A549 (cell line): ENCODE measurements around the gene RHCE.

Source experiments
- CBX8 ChIP-seq: fragments of 200-600 bp; sonication (generic); IDR thresholded peaks from 2 replicates; pipeline ENCODE4 v1.6.1; 2016
- CHD2 ChIP-seq: fragments of 150-350 bp; IDR thresholded peaks from 2 replicates; pipeline ENCODE4 v1.6.1; 2014; ENCODE audit warnings: low read length; ENCODE audit not compliant: partially characterized antibody
- CTCF ChIP-seq: fragments of >200 bp; sonication (Bioruptor Twin); formaldehyde crosslinking; IDR thresholded peaks from 3 replicates; pipeline ENCODE4 v1.5.1; 2016
- EP300 ChIP-seq, 2 experiments: fragments of >200 bp; sonication (Bioruptor Twin); formaldehyde crosslinking; IDR thresholded peaks; 2 replicates in 1 of 2; 3 replicates in 1 of 2; pipeline ENCODE4 v1.6.1; 2016 to 2017
- JUN ChIP-seq, 2 experiments: fragments of >200 bp; sonication (Bioruptor Twin); formaldehyde crosslinking; IDR thresholded peaks; 2 replicates in 1 of 2; 3 replicates in 1 of 2; pipeline ENCODE4 v1.6.1; 2016 to 2017
- JUNB ChIP-seq: fragments of >200 bp; sonication (Bioruptor Twin); formaldehyde crosslinking; IDR thresholded peaks from 2 replicates; pipeline ENCODE4 v1.6.1; 2016
- MAX ChIP-seq: IDR thresholded peaks from 2 replicates; pipeline ENCODE4 v1.6.1; 2012
- NFE2L2 ChIP-seq: fragments of 150-350 bp; conservative IDR thresholded peaks from 2 replicates; pipeline ENCODE4 v1.6.1; 2014; ENCODE audit warnings: low read length
- POLR2A ChIP-seq: IDR thresholded peaks from 2 replicates; pipeline ENCODE4 v1.6.1; 2012; ENCODE audit warnings: mild to moderate bottlenecking, low read length
- RAD21 ChIP-seq, 2 experiments: fragments of >200 bp in 1 of 2; sonication (Bioruptor Twin) in 1 of 2; formaldehyde crosslinking in 1 of 2; IDR thresholded peaks in 1 of 2; conservative IDR thresholded peaks in 1 of 2; 2 replicates in 1 of 2; 3 replicates in 1 of 2; pipeline ENCODE4 v1.6.1; 2012 to 2018; ENCODE audit warnings: inconsistent platforms in 1 of 2
- RCOR1 ChIP-seq: fragments of 150-350 bp; IDR thresholded peaks from 2 replicates; pipeline ENCODE4 v1.6.1; 2014; ENCODE audit warnings: antibody characterized with exemption, low read length, low read depth

- TF ChIP-seq EP300 (IDR thresholded peaks at IDR 0.05) (no peak), RCOR1 (no peak), CTCF (no peak), MAX (no peak), POLR2A (no peak), CBX8 (no peak), RAD21 (conservative IDR thresholded peaks at IDR 0.05 in 1 of 2, IDR thresholded peaks at IDR 0.05 in 1 of 2) (no peak), JUNB (no peak), CHD2 (no peak), JUN (IDR thresholded peaks at IDR 0.05) (no peak), NFE2L2 (no peak)
Measured at GRCh38 chr1:25349606-25350005, 71.0 kb downstream of the RHCE start.
